NB4 (cell line): Measurements from ENCODE around the gene DNAH7.

Experiments
- CTCF ChIP-seq: IDR thresholded peaks from one replicate; pipeline ENCODE4 v1.5.1; 2012; ENCODE audit warnings: low read depth, low read length
- POLR2A ChIP-seq: IDR thresholded peaks from 2 replicates; pipeline ENCODE4 v1.6.1; 2011; ENCODE audit warnings: mild to moderate bottlenecking; ENCODE audit not compliant: insufficient read length; ENCODE audit errors: extremely low read depth

GRCh38 chr2:195818106-195818505, 250.5 kb downstream of the DNAH7 start:
- TF ChIP-seq CTCF, result no peak
- TF ChIP-seq POLR2A, result no peak
